Brain pericyte (primary cell): ENCODE data around the gene DHX36.

Source experiments
- DNase-seq: peaks from one replicate; pipeline ENCODE4 v3.0.0-alpha.2; 2012; ENCODE audit warnings: low read depth, low spot score

Gene DHX36

GRCh38 chr3:154323891-154324738 is at the start of gene DHX36:
TSS of gene DHX36 (minus strand) at chr3:154324487. CDS start at chr3:154324416, 71 bp downstream.
- DNase-seq, result peak; percentile 84

GRCh38 chr3:154367221-154367620 is 42.9 kb upstream of the DHX36 start:
- DNase-seq, result no peak

GRCh38 chr3:154364849-154365248 is 40.6 kb upstream of the DHX36 start:
- DNase-seq, result no peak

GRCh38 chr3:154361099-154361498 is 36.8 kb upstream of the DHX36 start:
- DNase-seq, result no peak

GRCh38 chr3:154356009-154356408 is 31.7 kb upstream of the DHX36 start:
- no peak for DNase-seq

GRCh38 chr3:154349223-154349622 is 24.9 kb upstream of the DHX36 start:
- no peak for DNase-seq

- DNase-seq, result no peak
Observed at GRCh38 chr3:154345422-154346122, 21.3 kb upstream of the DHX36 start.

GRCh38 chr3:154338570-154338969 is 14.3 kb upstream of the DHX36 start:
- no peak for DNase-seq

- DNase-seq, result no peak
Observed at GRCh38 chr3:154338008-154338407, 13.7 kb upstream of the DHX36 start.

GRCh38 chr3:154334973-154335420 is 10.7 kb upstream of the DHX36 start:
- no peak for DNase-seq

GRCh38 chr3:154327871-154328270 is 3.6 kb upstream of the DHX36 start:
- DNase-seq, result no peak

GRCh38 chr3:154324919-154325318 is 632 bp upstream of the DHX36 start:
- DNase-seq, result no peak

- no peak for DNase-seq
Observed at GRCh38 chr3:154316974-154317767, 7.1 kb downstream of the DHX36 start.

GRCh38 chr3:154314152-154314551 is 10.1 kb downstream of the DHX36 start:
- DNase-seq, result no peak

GRCh38 chr3:154310840-154311239 is 13.4 kb downstream of the DHX36 start:
- no peak for DNase-seq

GRCh38 chr3:154307363-154307762 is 16.9 kb downstream of the DHX36 start:
- DNase-seq, result no peak

GRCh38 chr3:154304936-154305335 is 19.4 kb downstream of the DHX36 start:
- no peak for DNase-seq

- no peak for DNase-seq
Observed at GRCh38 chr3:154304116-154304786, 20.0 kb downstream of the DHX36 start.

GRCh38 chr3:154301561-154301960 is 22.7 kb downstream of the DHX36 start:
- no peak for DNase-seq

GRCh38 chr3:154294016-154294415 is 30.3 kb downstream of the DHX36 start:
- no peak for DNase-seq

GRCh38 chr3:154290187-154290586 is 34.1 kb downstream of the DHX36 start:
- no peak for DNase-seq
